Stimulated activated naive CD8-positive, alpha-beta T cell treated with anti-CD3 and anti-CD28 coated beads, Interleukin-15, amount 100 ng/mL, for 72 hours (primary cell): ENCODE measurements around the gene KIFAP3.
"Not testable (repeated sequence)": the region's sequence is repeated elsewhere in the genome, so short reads cannot be mapped to it uniquely, and the experiment has no call there.

Source experiments
- ATAC-seq: fragments of 150-1000 bp; cut with Tn5 transposase; 2 replicates; pipeline ENCODE4 v1.10.0; 2021; ENCODE audit warnings: mild to moderate bottlenecking, moderate library complexity
- DNase-seq, 2 donors: peaks; one replicate each; pipeline ENCODE4 v3.0.0; 2021 to 2022
- H3K27ac Mint-ChIP-seq, 2 donors: one replicate each; pipeline ENCODE4 v1.8.0; 2022; ENCODE audit warnings: mild to moderate bottlenecking in 2 of 2, mixed read lengths in 2 of 2, moderate library complexity in 2 of 2
- H3K27me3 Mint-ChIP-seq: one replicate; pipeline ENCODE4 v1.8.0; 2022; ENCODE audit warnings: mixed read lengths
- H3K4me1 Mint-ChIP-seq: one replicate; pipeline ENCODE4 v1.8.0; 2022; ENCODE audit warnings: mild to moderate bottlenecking, mixed read lengths
- H3K4me3 Mint-ChIP-seq, 2 donors: one replicate each; pipeline ENCODE4 v1.8.0; 2022; ENCODE audit warnings: mild to moderate bottlenecking in 2 of 2, mixed read lengths in 2 of 2, moderate library complexity in 1 of 2
- H3K9me3 Mint-ChIP-seq, 2 donors: one replicate each; pipeline ENCODE4 v1.8.0; 2022; ENCODE audit warnings: mixed read lengths in 2 of 2

KIFAP3 gene

GRCh38 chr1:170075186-170075585, 691 bp upstream of the KIFAP3 start:
- Mint-ChIP-seq H3K4me1 (peaks cover 46% of the 10 kb centered on the region), H3K27me3 (no peaks in the 10 kb centered on the region), H3K4me3 (peak overlapping the region; percentile 93 to 98), H3K9me3 (peaks cover 4 to 8% of the 10 kb centered on the region in 2 donors), H3K27ac (peak overlapping the region; percentile 91 to 98)
- ATAC-seq, result no peak
- no peak for DNase-seq

- Mint-ChIP-seq H3K27me3 (no peaks in the 10 kb centered on the region), H3K27ac (peak overlapping the region; percentile 91 to 98), H3K4me1 (peaks cover 59% of the 10 kb centered on the region), H3K9me3 (peaks cover under 1 to 8% of the 10 kb centered on the region in 2 donors), H3K4me3 (peak overlapping the region; percentile 93 to 98)
- ATAC-seq (no peak), DNase-seq (no peak)
These were observed 624 bp downstream of the KIFAP3 start for GRCh38 chr1:170073893-170074249.

- no peak for DNase-seq
- peaks cover 84% of the 10 kb centered on the region for H3K4me1 Mint-ChIP-seq
- no peaks in the 10 kb centered on the region for H3K9me3 Mint-ChIP-seq
- ATAC-seq, result no peak
- H3K4me3 Mint-ChIP-seq, result no peak overlapping the region
- H3K27ac Mint-ChIP-seq, result no peak overlapping the region
- H3K27me3 Mint-ChIP-seq, result no peaks in the 10 kb centered on the region
These were observed 3.1 kb downstream of the KIFAP3 start for GRCh38 chr1:170071378-170071777.

GRCh38 chr1:170068923-170069322, 5.6 kb downstream of the KIFAP3 start:
- Mint-ChIP-seq H3K4me3 (peak overlapping the region; percentile 75 to 87), H3K9me3 (no peaks in the 10 kb centered on the region), H3K4me1 (peaks cover 71% of the 10 kb centered on the region), H3K27ac (peak overlapping the region; percentile 74 to 90), H3K27me3 (no peaks in the 10 kb centered on the region)
- no peak for DNase-seq
- peak; percentile 49 for ATAC-seq

- Mint-ChIP-seq H3K27me3 (no peaks in the 10 kb centered on the region), H3K4me1 (peaks cover 70% of the 10 kb centered on the region), H3K27ac (peak overlapping the region in 1 of 2 donors; percentile 78), H3K9me3 (peaks cover 0 to 5% of the 10 kb centered on the region in 2 donors), H3K4me3 (peak overlapping the region; percentile 75 to 87)
- no peak for DNase-seq
- ATAC-seq, result peak; percentile 35
These were observed 7.2 kb downstream of the KIFAP3 start for GRCh38 chr1:170067253-170067819.

GRCh38 chr1:170064821-170065220, 9.7 kb downstream of the KIFAP3 start:
- H3K4me3 Mint-ChIP-seq, result no peak overlapping the region
- no peak for DNase-seq
- no peak for ATAC-seq
- no peaks in the 10 kb centered on the region for H3K27me3 Mint-ChIP-seq
- peaks cover 46% of the 10 kb centered on the region for H3K4me1 Mint-ChIP-seq
- H3K27ac Mint-ChIP-seq, result no peak overlapping the region
- H3K9me3 Mint-ChIP-seq, result peaks cover 0 to 10% of the 10 kb centered on the region in 2 donors

- ATAC-seq, result no peak
These were observed 11.2 kb downstream of the KIFAP3 start for GRCh38 chr1:170063109-170063826.

GRCh38 chr1:170061676-170062075, 12.8 kb downstream of the KIFAP3 start:
- not testable (repeated sequence) for H3K27me3 Mint-ChIP-seq, ATAC-seq, DNase-seq, H3K4me3 Mint-ChIP-seq, H3K27ac Mint-ChIP-seq
- peaks cover 15% of the 10 kb centered on the region for H3K4me1 Mint-ChIP-seq
- H3K9me3 Mint-ChIP-seq, result peaks cover 0 to 10% of the 10 kb centered on the region in 2 donors

More at GRCh38 chr1:170063109-170063826, 11.2 kb downstream of the KIFAP3 start:
- no peak overlapping the region for H3K4me3 Mint-ChIP-seq
- H3K27me3 Mint-ChIP-seq, result no peaks in the 10 kb centered on the region
- DNase-seq, result no peak
- no peak overlapping the region for H3K27ac Mint-ChIP-seq
- peaks cover 31% of the 10 kb centered on the region for H3K4me1 Mint-ChIP-seq
- H3K9me3 Mint-ChIP-seq, result peaks cover 0 to 10% of the 10 kb centered on the region in 2 donors

GRCh38 chr1:170060015-170060520, 14.4 kb downstream of the KIFAP3 start:
- H3K4me3 Mint-ChIP-seq, H3K27ac Mint-ChIP-seq, DNase-seq, H3K4me1 Mint-ChIP-seq, ATAC-seq, H3K27me3 Mint-ChIP-seq: not testable (repeated sequence)
- H3K9me3 Mint-ChIP-seq, result peaks cover 0 to 10% of the 10 kb centered on the region in 2 donors

GRCh38 chr1:170049176-170049800, 25.2 kb downstream of the KIFAP3 start:
- peaks cover 18% of the 10 kb centered on the region for H3K4me1 Mint-ChIP-seq
- peaks cover 14% of the 10 kb centered on the region in 2 donors for H3K9me3 Mint-ChIP-seq
- H3K4me3 Mint-ChIP-seq, result no peak overlapping the region
- DNase-seq, result no peak
- no peak for ATAC-seq
- no peak overlapping the region for H3K27ac Mint-ChIP-seq
- H3K27me3 Mint-ChIP-seq, result no peaks in the 10 kb centered on the region

GRCh38 chr1:170048515-170048914, 26.0 kb downstream of the KIFAP3 start:
- peaks cover 14% of the 10 kb centered on the region in 2 donors for H3K9me3 Mint-ChIP-seq
- no peak overlapping the region for H3K4me3 Mint-ChIP-seq
- peak overlapping the region in 1 of 2 donors; percentile 65 for H3K27ac Mint-ChIP-seq
- peaks cover 18% of the 10 kb centered on the region for H3K4me1 Mint-ChIP-seq
- ATAC-seq (no peak), DNase-seq (no peak)
- H3K27me3 Mint-ChIP-seq, result no peaks in the 10 kb centered on the region

GRCh38 chr1:170044187-170044586, 30.3 kb downstream of the KIFAP3 start:
- no peak overlapping the region for H3K27ac Mint-ChIP-seq
- no peak for DNase-seq
- H3K27me3 Mint-ChIP-seq, result no peaks in the 10 kb centered on the region
- no peak for ATAC-seq
- no peak overlapping the region for H3K4me3 Mint-ChIP-seq
- no peaks in the 10 kb centered on the region for H3K9me3 Mint-ChIP-seq
- peaks cover 13% of the 10 kb centered on the region for H3K4me1 Mint-ChIP-seq

GRCh38 chr1:170041423-170042192, 32.9 kb downstream of the KIFAP3 start:
- Mint-ChIP-seq H3K4me3 (no peak overlapping the region), H3K4me1 (peaks cover 7% of the 10 kb centered on the region), H3K9me3 (no peaks in the 10 kb centered on the region), H3K27ac (peak overlapping the region in 1 of 2 donors; percentile 7), H3K27me3 (no peaks in the 10 kb centered on the region)
- DNase-seq, result no peak
- ATAC-seq, result no peak

GRCh38 chr1:170032531-170033280, 41.8 kb downstream of the KIFAP3 start:
- peaks cover 7% of the 10 kb centered on the region for H3K4me1 Mint-ChIP-seq
- DNase-seq (no peak), ATAC-seq (no peak)
- H3K27ac Mint-ChIP-seq, result peak overlapping the region in 1 of 2 donors; percentile 17
- H3K4me3 Mint-ChIP-seq, result no peak overlapping the region
- peaks cover 0 to 5% of the 10 kb centered on the region in 2 donors for H3K9me3 Mint-ChIP-seq
- H3K27me3 Mint-ChIP-seq, result no peaks in the 10 kb centered on the region

- Mint-ChIP-seq H3K4me1 (peaks cover 7% of the 10 kb centered on the region), H3K27me3 (no peaks in the 10 kb centered on the region), H3K4me3 (no peak overlapping the region), H3K9me3 (peaks cover 0 to 17% of the 10 kb centered on the region in 2 donors), H3K27ac (no peak overlapping the region)
- DNase-seq, result no peak
- ATAC-seq, result no peak
These were observed 44.3 kb downstream of the KIFAP3 start for GRCh38 chr1:170030212-170030611.
